ENCODE measurements around the gene DESI1.
"Not testable (repeated sequence)": the region's sequence is repeated elsewhere in the genome, so short reads cannot be mapped to it uniquely, and the experiment has no call there.

The DESI1 gene

GRCh38 chr22:41620589-41621098, at the start of gene DESI1:
DESI1 (minus strand) TSS chr22:41621043; CDS start chr22:41620839, 204 bp downstream.
- no peak for DNase-seq

- DNase-seq: no peak
Observed at GRCh38 chr22:41668971-41669911, 48.4 kb upstream of the DESI1 start.

GRCh38 chr22:41664951-41665350, 44.1 kb upstream of the DESI1 start:
- no peak for DNase-seq

GRCh38 chr22:41664490-41664889, 43.6 kb upstream of the DESI1 start:
- DNase-seq: no peak

GRCh38 chr22:41663594-41663993, 42.8 kb upstream of the DESI1 start:
- not testable (repeated sequence) for DNase-seq

GRCh38 chr22:41661713-41662112, 40.9 kb upstream of the DESI1 start:
- DNase-seq: no peak

- no peak for DNase-seq
Observed at GRCh38 chr22:41661088-41661487, 40.2 kb upstream of the DESI1 start.

GRCh38 chr22:41660416-41660815, 39.6 kb upstream of the DESI1 start:
- no peak for DNase-seq

- no peak for DNase-seq
Observed at GRCh38 chr22:41659941-41660340, 39.1 kb upstream of the DESI1 start.

- no peak for DNase-seq
Observed at GRCh38 chr22:41658869-41659268, 38.0 kb upstream of the DESI1 start.

- no peak for DNase-seq
Observed at GRCh38 chr22:41657709-41658108, 36.9 kb upstream of the DESI1 start.

- no peak for DNase-seq
Observed at GRCh38 chr22:41656556-41656955, 35.7 kb upstream of the DESI1 start.

- no peak for DNase-seq
Observed at GRCh38 chr22:41654322-41654721, 33.5 kb upstream of the DESI1 start.

GRCh38 chr22:41650821-41651220, 30.0 kb upstream of the DESI1 start:
- no peak for DNase-seq

- no peak for DNase-seq
Observed at GRCh38 chr22:41650229-41650628, 29.4 kb upstream of the DESI1 start.

- no peak for DNase-seq
Observed at GRCh38 chr22:41648432-41648831, 27.6 kb upstream of the DESI1 start.

GRCh38 chr22:41647771-41648170, 26.9 kb upstream of the DESI1 start:
- DNase-seq: no peak

- no peak for DNase-seq
Observed at GRCh38 chr22:41642331-41643110, 21.7 kb upstream of the DESI1 start.

GRCh38 chr22:41641854-41642253, 21.0 kb upstream of the DESI1 start:
- DNase-seq: no peak

- DNase-seq: no peak
Observed at GRCh38 chr22:41638748-41639147, 17.9 kb upstream of the DESI1 start.

- DNase-seq: no peak
Observed at GRCh38 chr22:41638124-41638523, 17.3 kb upstream of the DESI1 start.

- not testable (repeated sequence) for DNase-seq
Observed at GRCh38 chr22:41637623-41638022, 16.8 kb upstream of the DESI1 start.

GRCh38 chr22:41636467-41636866, 15.6 kb upstream of the DESI1 start:
- no peak for DNase-seq

- DNase-seq: not testable (repeated sequence)
Observed at GRCh38 chr22:41634610-41635009, 13.8 kb upstream of the DESI1 start.
